K562 (cell line): ENCODE measurements around the gene ANKRD34A. TPM values are rescaled to one million over a fixed set of nuclear protein-coding genes. Genes with fewer than 3 reads are reported as not detected.
A peak's percentile ranks its signal among the peaks of the same experiment; 100 is the strongest.

Source experiments
- ATAC-seq: fragments of 200-7000 bp; cut with Tn5 transposase; 3 replicates; pipeline ENCODE4 v1.9.1; 2020; ENCODE audit warnings: moderate library complexity
- BruUV-seq: library from RNA; stranded (reverse); fragments of 400-500 nt; replicated peaks from 2 replicates; lab custom pipeline; 2021; lab: Mats Ljungman, UMichigan
- CTCF ChIA-PET: fragments of 300-600 bp; formaldehyde crosslinking; extraction: SDS; loops from one replicate; lab custom pipeline; 2021; ENCODE audit warnings: low intra/inter-chr PET ratio; lab: Yijun Ruan, JAX
- POLR2A ChIA-PET: fragments of 300-600, 350-650 bp; sonication (Branson Sonifier 250); formaldehyde crosslinking; extraction: SDS; loops from one replicate; lab custom pipeline; 2021; ENCODE audit warnings: antibody characterized with exemption, inconsistent platforms; lab: Yijun Ruan, JAX
- DNase-seq, 4 experiments: peaks; one replicate each; pipeline versions ENCODE4 v3.0.0 to v3.0.0-alpha.2; 2011 to 2018; ENCODE audit warnings: low spot score in 3 of 4, mixed read lengths in 3 of 4; ENCODE audit errors: extremely low read depth in 1 of 4
- FAIRE-seq: peaks from 2 replicates; lab custom pipeline; 2011; peaks lifted over from hg19 to GRCh38; lab: Jason Lieb, UNC
- H2AFZ ChIP-seq: 2 replicates; pipeline ENCODE4 v1.6.0; 2011; ENCODE audit warnings: low read depth, low read length, control low read depth, inconsistent platforms
- H3K27ac ChIP-seq: fragments of 200-600 bp; 3 replicates; pipeline ENCODE4 v1.8.0; 2011; ENCODE audit warnings: low read depth, mild to moderate bottlenecking, control low read depth, inconsistent platforms, low read length, moderate library complexity, mixed read lengths; ENCODE audit errors: extremely low read depth
- H3K27me3 ChIP-seq, 2 experiments: fragments of 300-600 bp in 1 of 2; 2 replicates in 1 of 2; 3 replicates in 1 of 2; pipeline versions ENCODE4 v1.6.0 to v1.8.0; 2011; ENCODE audit warnings: inconsistent platforms in 2 of 2, low read length in 2 of 2, mild to moderate bottlenecking in 1 of 2, mixed read lengths in 1 of 2, moderate library complexity in 1 of 2; ENCODE audit not compliant: control insufficient read depth in 2 of 2, insufficient read depth in 2 of 2
- H3K36me3 ChIP-seq: fragments of 300-600 bp; 3 replicates; pipeline ENCODE4 v1.8.0; 2011; ENCODE audit warnings: mild to moderate bottlenecking, low read length, inconsistent platforms; ENCODE audit not compliant: control insufficient read depth, insufficient read depth
- H3K4me1 ChIP-seq, 2 experiments: fragments of 200-600 bp in 1 of 2; replicated peaks in 1 of 2; 2 replicates in 1 of 2; 3 replicates in 1 of 2; pipeline versions ENCODE4 v1.5.1 to v1.8.0; 2011; ENCODE audit warnings: inconsistent platforms in 2 of 2, low read length in 2 of 2, mild to moderate bottlenecking in 1 of 2, mixed read lengths in 1 of 2, moderate library complexity in 1 of 2; ENCODE audit not compliant: control insufficient read depth in 2 of 2, insufficient read depth in 2 of 2
- H3K4me2 ChIP-seq: 2 replicates; pipeline ENCODE4 v1.6.1; 2011; ENCODE audit warnings: low read length, control low read depth, inconsistent platforms, mixed read lengths; ENCODE audit not compliant: insufficient read depth
- H3K4me3 ChIP-seq: fragments of 200-600 bp; sonication (generic), shearing (Covaris generic); 2 replicates; pipeline ENCODE4 v1.5.1; 2016; ENCODE audit warnings: control low read depth, inconsistent platforms
- H3K79me2 ChIP-seq: fragments of 200-600 bp; 3 replicates; pipeline ENCODE4 v1.8.0; 2011; ENCODE audit warnings: low read length, inconsistent platforms; ENCODE audit not compliant: control insufficient read depth, insufficient read depth
- H3K9ac ChIP-seq, 2 experiments: 2 replicates each; pipeline versions ENCODE4 v1.6.0 to v1.6.1; 2011; ENCODE audit warnings: low read depth in 2 of 2, low read length in 2 of 2, control low read depth in 1 of 2, inconsistent platforms in 1 of 2, mild to moderate bottlenecking in 1 of 2, mixed read lengths in 1 of 2; ENCODE audit not compliant: insufficient read depth in 1 of 2
- H3K9me1 ChIP-seq: one replicate; pipeline ENCODE4 v1.6.0; 2011; ENCODE audit warnings: inconsistent platforms, mild to moderate bottlenecking, low read length, moderate library complexity; ENCODE audit not compliant: control insufficient read depth, insufficient read depth
- H3K9me3 ChIP-seq: replicated peaks from 2 replicates; pipeline ENCODE4 v1.5.1; 2011; ENCODE audit warnings: low read depth, low read length, inconsistent platforms; ENCODE audit not compliant: control insufficient read depth, insufficient read depth
- H4K20me1 ChIP-seq: replicated peaks from 2 replicates; pipeline ENCODE4 v1.6.1; 2011; ENCODE audit warnings: low read length, inconsistent platforms, mixed read lengths; ENCODE audit not compliant: control insufficient read depth, insufficient read depth
- C11orf30 ChIP-seq: fragments of 450-650 bp; IDR thresholded peaks from 2 replicates; pipeline ENCODE4 v1.6.1; 2016; ENCODE audit warnings: low read depth, mild to moderate bottlenecking
- CBX1 ChIP-seq: sonication (generic); IDR thresholded peaks from 2 replicates; pipeline ENCODE4 v1.6.1; 2016; ENCODE audit warnings: antibody characterized with exemption, low read depth, mild to moderate bottlenecking
- HMGN3 ChIP-seq: IDR thresholded peaks from 2 replicates; pipeline ENCODE4 v1.6.1; 2011; ENCODE audit warnings: borderline replicate concordance, low read depth, mild to moderate bottlenecking, mixed read lengths, low read length; ENCODE audit not compliant: insufficient read length; ENCODE audit errors: extremely low read depth
- JUN ChIP-seq, 2 experiments: sonication (generic) in 1 of 2; formaldehyde crosslinking in 1 of 2; IDR thresholded peaks; 2 replicates each; pipeline versions ENCODE4 v1.6.1 to v1.8.0; 2012 to 2022; ENCODE audit warnings: borderline replicate concordance in 2 of 2, mild to moderate bottlenecking in 2 of 2, improper control_type of control experiment in 1 of 2, low read depth in 1 of 2, low read length in 1 of 2, missing genetic modification reagents in 1 of 2
- NEUROD1 ChIP-seq: fragments of 150-350 bp; IDR thresholded peaks from 2 replicates; pipeline ENCODE4 v1.6.1; 2014; ENCODE audit warnings: borderline replicate concordance, low read length, low read depth; ENCODE audit not compliant: partially characterized antibody
- NR2C2 ChIP-seq, 2 experiments: fragments of 200-800 bp in 1 of 2; sonication (Bioruptor generic) in 1 of 2; sonication (generic) in 1 of 2; formaldehyde crosslinking in 1 of 2; IDR thresholded peaks; 2 replicates each; pipeline versions ENCODE4 v1.6.1 to v1.8.0; 2016 to 2022; ENCODE audit warnings: mild to moderate bottlenecking in 1 of 2, missing compliant biosample characterization in 1 of 2, missing genetic modification characterization in 1 of 2, missing genetic modification reagents in 1 of 2
- PHTF2 ChIP-seq: fragments of 250-450 bp; sonication (Bioruptor Pico); IDR thresholded peaks from 2 replicates; pipeline ENCODE4 v1.5.0; 2021; ENCODE audit warnings: mild to moderate bottlenecking
- POLR2G ChIP-seq: fragments of 200-400 bp; formaldehyde crosslinking; IDR thresholded peaks from 2 replicates; pipeline ENCODE4 v1.6.1; 2017; ENCODE audit warnings: low read depth, mild to moderate bottlenecking, antibody characterized with exemption, low read length, moderate library complexity
- RBM15 ChIP-seq: fragments of 200-400 bp; formaldehyde crosslinking; IDR thresholded peaks from 2 replicates; pipeline ENCODE4 v1.6.1; 2018; ENCODE audit warnings: mild to moderate bottlenecking, low read length, moderate library complexity; ENCODE audit not compliant: insufficient read depth
- SRSF7 ChIP-seq: fragments of 200-400 bp; formaldehyde crosslinking; optimal IDR thresholded peaks from 2 replicates; pipeline ENCODE3; 2017; ENCODE audit warnings: mild to moderate bottlenecking, low read depth, low read length
- TEAD4 ChIP-seq, 2 experiments: sonication (generic) in 1 of 2; formaldehyde crosslinking in 1 of 2; IDR thresholded peaks; 2 replicates each; pipeline versions ENCODE4 v1.6.1 to v1.8.0; 2012 to 2022; ENCODE audit warnings: borderline replicate concordance in 1 of 2, inconsistent platforms in 1 of 2, low read length in 1 of 2, mild to moderate bottlenecking in 1 of 2, missing genetic modification reagents in 1 of 2
- ZNF121 ChIP-seq: sonication (generic); formaldehyde crosslinking; conservative IDR thresholded peaks from 2 replicates; pipeline ENCODE4 v1.8.0; 2022; ENCODE audit warnings: missing genetic modification reagents
- ZNF316 ChIP-seq: fragments of 450-650 bp; IDR thresholded peaks from 2 replicates; pipeline ENCODE4 v1.6.1; 2016
- ZNF609 ChIP-seq: sonication (generic); formaldehyde crosslinking; IDR thresholded peaks from 2 replicates; pipeline ENCODE4 v1.8.1; 2023; ENCODE audit warnings: missing genetic modification reagents, mild to moderate bottlenecking, borderline replicate concordance
- WGBS: fragments of 100-300 bp; shearing (Covaris generic); methylation state at CpG from one replicate; pipeline ENCODE4 v1.1.6; 2016; ENCODE audit warnings: low coverage, mixed read lengths; ENCODE audit not compliant: insufficient coverage; ENCODE audit errors: missing lambda C conversion rate; 5-methylcytosine and 5-hydroxymethylcytosine counted together
- in situ Hi-C: fragments of 300-500 bp; cut with MboI; formaldehyde crosslinking; loops from 4 replicates; pipeline ENCODE4 v1.15.0; 2018; ENCODE audit warnings: inconsistent platforms, mixed read lengths
- intact Hi-C: fragments of 100-400 bp; cut with micrococcal nuclease; formaldehyde crosslinking; loops from 2 replicates; pipeline ENCODE4 v1.14.2; 2022
- polyA plus RNA-seq, 8 experiments: library from polyadenylated mRNA; depleted of rRNA in 4 of 8; stranded (reverse) in 5 of 8; unstranded in 3 of 8; fragments of >200 nt; fragmentation: Nextera tagmentation in 2 of 8; fragmentation: Illumina TruSeq in 1 of 8; extraction: Ambion mirVana in 2 of 8; extraction: Trizol in 1 of 8; gene quantifications; 2 replicates each; pipeline versions ENCODE4 v1.2.1 to v1.2.3, GENCODE V29; 2011 to 2014; ENCODE audit warnings: inconsistent platforms in 1 of 8, missing spikeins in 1 of 8
- total RNA-seq, 7 experiments: library from RNA; depleted of rRNA in 6 of 7; stranded (reverse); fragments of >200 nt in 6 of 7; fragmentation: Illumina TruSeq in 2 of 7; extraction: Trizol in 2 of 7; gene quantifications; 2 replicates each; pipeline versions ENCODE4 v1.2.1 to v1.2.3, GENCODE V29; 2011 to 2021; ENCODE audit warnings: low replicate concordance in 1 of 7
- TF ChIP-seq, protein P1 (sequence below): fragments of 450-650 bp; formaldehyde crosslinking; IDR thresholded peaks from 2 replicates; pipeline ENCODE4 v1.4.0; 2020; ENCODE audit warnings: mild to moderate bottlenecking, moderate library complexity

ANKRD34A gene
- total and polyA plus RNA-seq, 9 of the 15 experiments (the other 6 are each of a cell fraction or from before 2014, with no cell fraction given): 0.06 to 1.6 (median 0.43) TPM

DNA sequence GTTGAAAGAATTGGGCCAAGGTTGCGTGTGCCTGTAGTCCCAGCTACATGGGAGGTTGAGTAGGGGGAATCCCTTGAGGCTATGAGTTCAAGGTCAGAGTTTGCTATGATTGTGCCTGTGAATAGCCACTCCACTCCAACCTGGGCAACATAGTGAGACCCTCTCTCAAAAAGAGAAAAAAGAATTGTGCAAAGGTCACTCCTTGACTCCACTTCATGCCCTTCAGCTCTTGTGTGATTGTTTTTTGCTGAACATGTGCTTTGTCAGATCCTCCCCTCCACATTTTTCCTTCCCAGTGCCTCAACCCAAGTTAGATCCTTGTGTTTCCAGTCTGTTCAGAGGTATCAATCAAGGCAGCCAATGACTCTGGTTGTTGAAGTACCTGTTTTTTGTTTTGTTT, 23.6 kb upstream of the ANKRD34A start:
- peaks cover 12% of the 10 kb centered on the region; the same call in 2 of the 3 replicates for H3K36me3 ChIP-seq
- intact Hi-C loops: no loop called here
- peaks cover 12 to 39% of the 10 kb centered on the region in 2 experiments for H3K4me1 ChIP-seq
- H4K20me1 ChIP-seq: peaks cover 10% of the 10 kb centered on the region
- ATAC-seq: no peak
- no peak overlapping the region for H3K9ac ChIP-seq
- no peaks in the 10 kb centered on the region for H3K9me1 ChIP-seq
- CTCF ChIA-PET: no interaction called here
- no peaks in the 10 kb centered on the region for H3K27me3 ChIP-seq
- peak overlapping the region; percentile 34; the same call in 1 of the 2 replicates for H2AFZ ChIP-seq
- H3K4me2 ChIP-seq: no peak overlapping the region
- in situ Hi-C loops: no loop called here
- POLR2A ChIA-PET: interaction anchor here (0.5 to 15.5 kb wide), 19 partner anchors 5 to 136 kb away, joined by 3 to 320 read pairs (median 4); partner anchors contain the start of genes ANKRD34A, ANKRD35, HJV and PIAS3
- no peak for FAIRE-seq
- 100% methylated on average over 1 of the region's 1 CpG for WGBS
- no peak overlapping the region for H3K27ac ChIP-seq
- no peak overlapping the region for H3K4me3 ChIP-seq
- no peaks in the 10 kb centered on the region for H3K9me3 ChIP-seq
- DNase-seq: no peak
- H3K79me2 ChIP-seq: peaks cover 16% of the 10 kb centered on the region
- no TSS peak for BruUV-seq
- TF ChIP-seq CBX1 (no peak), SRSF7 (no peak), ZNF121 (CRISPR knock-in tag) (peak; percentile 43; the same call in 1 of the 2 replicates), ZNF609 (CRISPR knock-in tag) (no peak), C11orf30 (peak; percentile 44; the same call in 1 of the 2 replicates), PHTF2 (no peak), POLR2G (peak; percentile 46; the same call in 1 of the 2 replicates), NEUROD1 (no peak), JUN (IDR thresholded peaks at IDR 0.05; ENCODE audit: borderline replicate concordance, low read depth, low read length) (no peak), JUN (CRISPR knock-in tag; IDR thresholded peaks at IDR 0.05; ENCODE audit: borderline replicate concordance) (no peak), TEAD4 (IDR thresholded peaks at IDR 0.05; ENCODE audit: low read length) (no peak), TEAD4 (CRISPR knock-in tag; IDR thresholded peaks at IDR 0.05; ENCODE audit: borderline replicate concordance) (no peak), RBM15 (no peak), NR2C2 (CRISPR knock-in tag; IDR thresholded peaks at IDR 0.05) (no peak), NR2C2 (tag; IDR thresholded peaks at IDR 0.05) (no peak), HMGN3 (no peak), ZNF316 (peak; percentile 68)
- TF ChIP-seq, protein P1, sequence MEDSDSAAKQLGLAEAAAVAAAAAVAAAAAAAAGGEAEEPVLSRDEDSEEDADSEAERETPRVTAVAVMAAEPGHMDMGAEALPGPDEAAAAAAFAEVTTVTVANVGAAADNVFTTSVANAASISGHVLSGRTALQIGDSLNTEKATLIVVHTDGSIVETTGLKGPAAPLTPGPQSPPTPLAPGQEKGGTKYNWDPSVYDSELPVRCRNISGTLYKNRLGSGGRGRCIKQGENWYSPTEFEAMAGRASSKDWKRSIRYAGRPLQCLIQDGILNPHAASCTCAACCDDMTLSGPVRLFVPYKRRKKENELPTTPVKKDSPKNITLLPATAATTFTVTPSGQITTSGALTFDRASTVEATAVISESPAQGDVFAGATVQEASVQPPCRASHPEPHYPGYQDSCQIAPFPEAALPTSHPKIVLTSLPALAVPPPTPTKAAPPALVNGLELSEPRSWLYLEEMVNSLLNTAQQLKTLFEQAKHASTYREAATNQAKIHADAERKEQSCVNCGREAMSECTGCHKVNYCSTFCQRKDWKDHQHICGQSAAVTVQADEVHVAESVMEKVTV (CRISPR knock-in tag): no peak
